ENCODE data around the gene MYOM1.

DNA sequence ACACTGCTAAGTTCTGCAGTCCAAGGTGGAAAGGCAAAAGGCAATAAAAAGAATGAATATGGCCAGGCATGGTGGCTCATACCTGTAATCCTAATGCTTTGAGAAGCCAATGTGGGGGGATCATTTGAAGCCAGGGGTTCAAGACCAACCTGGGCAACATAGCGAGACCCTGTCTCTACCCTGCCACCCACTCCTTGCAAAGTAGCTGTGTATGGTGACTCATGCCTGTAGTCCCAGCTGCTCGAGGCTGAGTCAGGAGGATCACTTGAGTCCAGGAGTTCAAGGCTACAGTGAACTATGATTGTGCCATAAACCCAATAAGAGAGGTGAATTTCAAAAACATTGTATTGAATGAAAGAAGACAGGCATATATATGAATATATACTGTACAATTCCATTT is 44.6 kb upstream of the MYOM1 start:
- TF ChIP-seq CTCF (IDR thresholded peaks at IDR 0.05; ENCODE audit: extremely low read depth in 1 of 2, insufficient read depth in 1 of 2, low read depth in 1 of 2, low read length in 2 of 2) (no peak), EZH2 (IDR thresholded peaks at IDR 0.05; ENCODE audit: borderline replicate concordance, low read depth, low read length, severe bottlenecking) (no peak), POLR2A (IDR thresholded peaks at IDR 0.05; ENCODE audit: low read depth, low read length) (no peak), GATA2 (IDR thresholded peaks at IDR 0.05; ENCODE audit: insufficient read depth, insufficient read length, low read depth, low read length) (no peak), JUN (IDR thresholded peaks at IDR 0.05; ENCODE audit: borderline replicate concordance, insufficient read depth, insufficient read length, low read depth) (no peak), POLR2AphosphoS5 (IDR thresholded peaks at IDR 0.05; ENCODE audit: insufficient read depth, low read depth, low read length) (peak; percentile 13), MYC (IDR thresholded peaks at IDR 0.05; ENCODE audit: low read depth, low read length) (no peak), FOS (IDR thresholded peaks at IDR 0.05; ENCODE audit: borderline replicate concordance, insufficient read depth, low read length) (peak; percentile 66)
